Measurements from ENCODE around the gene NATD1. TPM values are rescaled to one million over a fixed set of nuclear protein-coding genes. Genes with fewer than 3 reads are reported as not detected.

The NATD1 gene
- total and polyA plus RNA-seq, 2 experiments from 2014 or later = 2.1 to 8.1 TPM

GRCh38 chr17:21232033-21232749 lies 21.0 kb downstream of the NATD1 start:
- TF ChIP-seq STAT1 (IDR thresholded peaks at IDR 0.05; ENCODE audit: unreplicated experiment) (no peak), JUNB (IDR thresholded peaks at IDR 0.05; ENCODE audit: unreplicated experiment) (no peak), ZNF114 (CRISPR knock-in tag; IDR thresholded peaks at IDR 0.05) (no peak), NANOG (IDR thresholded peaks at IDR 0.05; ENCODE audit: borderline replicate concordance) (no peak), ZNF462 (CRISPR knock-in tag; IDR thresholded peaks at IDR 0.05) (no peak), POLR2AphosphoS5 (IDR thresholded peaks at IDR 0.05; ENCODE audit: low read depth) (no peak), REST (IDR thresholded peaks at IDR 0.05; ENCODE audit: unreplicated experiment) (no peak), ZNF331 (CRISPR knock-in tag; IDR thresholded peaks at IDR 0.05; ENCODE audit: low read depth) (no peak), EZH2 (IDR thresholded peaks at IDR 0.05; ENCODE audit: low read depth, unreplicated experiment) (no peak), ETS1 (IDR thresholded peaks at IDR 0.05) (no peak), CTCF (conservative IDR thresholded peaks at IDR 0.05; ENCODE audit: low read depth in 2 of 2) (no peak), CREB1 (CRISPR knock-in tag; IDR thresholded peaks at IDR 0.05; ENCODE audit: low read depth) (no peak), EZH2phosphoT487 (IDR thresholded peaks at IDR 0.05; ENCODE audit: unreplicated experiment) (no peak)
- H3K9me2 ChIP-seq (ENCODE audit: insufficient read depth) = no peaks in the 10 kb centered on the region
- no peak overlapping the region for H3K4me3 Mint-ChIP-seq
- peaks cover 14% of the 10 kb centered on the region for H3K27me3 Mint-ChIP-seq (ENCODE audit: insufficient read depth, low read depth, poor library complexity)
- H3K36me3 Mint-ChIP-seq (ENCODE audit: low read depth) = no peaks in the 10 kb centered on the region; the same call in 2 of the 3 replicates
- DNase-seq (ENCODE audit: low spot score) = no peak
- H3K9me3 Mint-ChIP-seq = no peaks in the 10 kb centered on the region; the same call in 2 of the 3 replicates
- H3K4me3 ChIP-seq = no peak overlapping the region
- no peaks in the 10 kb centered on the region for H3K36me3 ChIP-seq (ENCODE audit: insufficient read depth)
- no peaks in the 10 kb centered on the region for H3K4me1 ChIP-seq (ENCODE audit: insufficient read depth)
- no peak overlapping the region for H3K27ac ChIP-seq (ENCODE audit: low read depth)
- H3K27me3 ChIP-seq (ENCODE audit: insufficient read depth) = no peaks in the 10 kb centered on the region
- H3F3A ChIP-seq (replicated peaks; ENCODE audit: low read depth) = no peaks in the 10 kb centered on the region
- H4K20me1 ChIP-seq (replicated peaks; ENCODE audit: insufficient read depth) = no peaks in the 10 kb centered on the region
- no peaks in the 10 kb centered on the region for H3K79me2 ChIP-seq (replicated peaks; ENCODE audit: insufficient read depth)
- H3K27ac Mint-ChIP-seq = no peak overlapping the region
- H2AFZ ChIP-seq = no peak overlapping the region
- ATAC-seq = no peak
- H3K4me1 Mint-ChIP-seq = no peaks in the 10 kb centered on the region
- H3K4me2 ChIP-seq = no peak overlapping the region

All from GM23338 (cell line).